ENCODE results near the gene FANCD2. TPM values are rescaled to one million over a fixed set of nuclear protein-coding genes. Genes with fewer than 3 reads are reported as not detected.
A peak's percentile ranks its signal among the peaks of the same experiment; 100 is the strongest.

FANCD2 gene
- total and polyA plus RNA-seq, 2 experiments from 2014 or later: 3.8 to 6.1 TPM

DNA sequence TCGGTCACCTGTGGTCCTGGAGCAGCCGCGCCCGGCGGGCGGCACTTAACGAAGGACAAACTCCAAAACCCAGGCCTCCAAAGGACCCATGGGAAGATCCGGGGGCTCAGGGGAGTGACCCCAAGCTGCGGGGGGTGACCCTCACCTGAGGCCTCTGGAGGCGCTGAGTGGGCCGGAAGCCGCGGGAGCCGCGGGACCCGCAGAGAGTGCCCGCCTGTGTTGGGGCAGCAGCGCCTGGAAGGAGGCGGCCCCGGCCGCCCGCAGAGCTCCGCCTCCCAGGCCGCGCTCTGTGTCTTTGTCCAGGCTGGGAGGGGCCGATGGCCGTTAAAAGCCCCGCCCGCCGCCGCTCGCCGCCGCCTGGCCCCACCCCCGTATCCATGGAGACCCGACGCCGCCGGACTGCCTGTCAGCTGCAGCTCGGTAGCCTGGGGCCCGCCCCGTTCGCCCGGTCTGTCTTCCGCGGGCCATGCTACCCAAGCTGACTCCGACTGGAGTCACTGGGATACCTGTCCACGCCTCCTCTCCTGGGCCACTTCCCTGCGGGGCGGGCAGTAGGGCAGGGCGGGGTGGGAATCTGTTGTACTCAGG is 15.3 kb upstream of the FANCD2 start:
- peak overlapping the region; percentile 72 for H3K9ac ChIP-seq
- H3K4me2 ChIP-seq (ENCODE audit: unreplicated experiment): peak overlapping the region; percentile 90
- H3K9me3 ChIP-seq (ENCODE audit: low read depth): no peaks in the 10 kb centered on the region

DNA sequence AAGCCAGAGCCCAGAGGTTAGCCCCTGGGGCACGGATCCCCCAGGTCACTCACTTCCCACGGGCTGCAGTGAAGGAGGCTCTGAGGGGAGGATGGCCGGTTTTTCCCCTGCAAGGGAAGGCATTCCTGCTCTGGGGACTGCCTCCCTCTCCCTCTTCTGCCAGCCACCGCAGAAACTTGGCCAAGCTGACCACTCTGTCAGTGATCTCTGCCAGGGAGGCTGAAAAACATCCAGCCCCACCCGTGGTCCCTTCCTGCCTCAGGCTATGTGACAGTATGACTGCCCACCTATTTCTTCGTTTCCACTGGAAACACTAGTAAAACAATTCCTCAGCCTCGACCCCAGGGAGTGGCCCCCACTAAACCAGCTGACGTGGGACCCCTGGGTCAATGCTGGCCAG is 14.6 kb upstream of the FANCD2 start:
- Histone ChIP-seq H3K9ac (no peak overlapping the region), H3K4me2 (ENCODE audit: unreplicated experiment) (peak overlapping the region; percentile 42), H3F3A (ENCODE audit: insufficient read depth) (peaks cover 9% of the 10 kb centered on the region), H3K36me3 (ENCODE audit: low read depth) (no peaks in the 10 kb centered on the region), H3K27me3 (replicated peaks; ENCODE audit: insufficient read depth) (no peaks in the 10 kb centered on the region), H3K4me1 (ENCODE audit: insufficient read depth) (peaks cover 25% of the 10 kb centered on the region), H4K20me1 (ENCODE audit: insufficient read depth) (no peaks in the 10 kb centered on the region), H2AFZ (no peak overlapping the region), H3K9me3 (ENCODE audit: low read depth) (no peaks in the 10 kb centered on the region), H3K27ac (no peak overlapping the region), H3K79me2 (ENCODE audit: insufficient read depth) (no peaks in the 10 kb centered on the region), H3K9me2 (ENCODE audit: insufficient read depth) (no peaks in the 10 kb centered on the region), H3K4me3 (peak overlapping the region; percentile 76; the same call in 1 of the 2 replicates)
- 29 to 36% methylated on average over 8 of the region's 8 CpGs for WGBS, 2 experiments (ENCODE audit: low coverage in 1 of 2, low lambda C conversion rate in 2 of 2, missing lambda C conversion rate in 2 of 2)
- TF ChIP-seq EZH2 (IDR thresholded peaks at IDR 0.05; ENCODE audit: insufficient read depth, poor library complexity, severe bottlenecking): no peak
- no peak for TF ChIP-seq EZH2phosphoT487 (IDR thresholded peaks at IDR 0.05; ENCODE audit: insufficient read depth, low read depth)
- in situ Hi-C loops (cut with MboI): no loop called here
- peak; percentile 47 for DNase-seq

More for the DNA sequence above, 15.3 kb upstream of the FANCD2 start:
- Histone ChIP-seq H3K4me3 (peak overlapping the region; percentile 76), H4K20me1 (ENCODE audit: insufficient read depth) (no peaks in the 10 kb centered on the region), H3K79me2 (ENCODE audit: insufficient read depth) (no peaks in the 10 kb centered on the region), H3K27me3 (replicated peaks; ENCODE audit: insufficient read depth) (no peaks in the 10 kb centered on the region), H3K9me2 (ENCODE audit: insufficient read depth) (no peaks in the 10 kb centered on the region), H2AFZ (peak overlapping the region; percentile 83), H3K4me1 (ENCODE audit: insufficient read depth) (peaks cover 22% of the 10 kb centered on the region), H3F3A (ENCODE audit: insufficient read depth) (peaks cover 5% of the 10 kb centered on the region), H3K36me3 (ENCODE audit: low read depth) (no peaks in the 10 kb centered on the region), H3K27ac (no peak overlapping the region)
- TF ChIP-seq EZH2 (IDR thresholded peaks at IDR 0.05; ENCODE audit: insufficient read depth, poor library complexity, severe bottlenecking) (no peak), EZH2phosphoT487 (IDR thresholded peaks at IDR 0.05; ENCODE audit: insufficient read depth, low read depth) (no peak)
- in situ Hi-C loops (cut with MboI): no loop called here
- peak; percentile 97 for DNase-seq
- 1 to 3% methylated on average over 21 to 39 of the region's 51 CpGs for WGBS, 2 experiments (ENCODE audit: low coverage in 1 of 2, low lambda C conversion rate in 2 of 2, missing lambda C conversion rate in 2 of 2)

DNA sequence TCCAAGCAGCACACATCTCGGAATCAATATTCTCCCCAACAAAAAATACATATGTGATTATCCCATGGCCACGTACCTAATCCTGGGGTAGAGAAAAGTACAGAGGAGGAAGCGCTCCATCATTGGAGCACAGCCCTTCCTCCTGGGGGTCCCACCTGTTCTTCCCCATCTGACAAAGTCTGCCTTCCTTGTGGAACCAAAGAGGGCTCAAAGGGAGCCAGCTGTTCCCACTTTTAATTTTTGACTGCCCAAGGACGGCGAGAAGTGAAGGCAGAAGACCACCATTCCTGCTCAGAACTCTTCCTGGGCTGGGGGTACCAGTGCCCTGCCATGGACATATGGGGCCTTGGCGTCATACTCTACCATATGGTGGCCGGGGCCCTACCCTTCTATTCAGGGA is 14.1 kb upstream of the FANCD2 start:
- Histone ChIP-seq H3K9me3 (ENCODE audit: low read depth) (no peaks in the 10 kb centered on the region), H2AFZ (no peak overlapping the region), H3K79me2 (ENCODE audit: insufficient read depth) (no peaks in the 10 kb centered on the region), H3F3A (ENCODE audit: insufficient read depth) (peaks cover 9% of the 10 kb centered on the region), H4K20me1 (ENCODE audit: insufficient read depth) (no peaks in the 10 kb centered on the region), H3K27me3 (replicated peaks; ENCODE audit: insufficient read depth) (no peaks in the 10 kb centered on the region), H3K9ac (no peak overlapping the region), H3K36me3 (ENCODE audit: low read depth) (no peaks in the 10 kb centered on the region), H3K27ac (no peak overlapping the region), H3K4me2 (ENCODE audit: unreplicated experiment) (no peak overlapping the region), H3K9me2 (ENCODE audit: insufficient read depth) (no peaks in the 10 kb centered on the region), H3K4me3 (no peak overlapping the region), H3K4me1 (ENCODE audit: insufficient read depth) (peaks cover 25% of the 10 kb centered on the region)
- DNase-seq: no peak
- in situ Hi-C loops (cut with MboI): no loop called here
- TF ChIP-seq EZH2phosphoT487 (IDR thresholded peaks at IDR 0.05; ENCODE audit: insufficient read depth, low read depth): no peak
- no peak for TF ChIP-seq EZH2 (IDR thresholded peaks at IDR 0.05; ENCODE audit: insufficient read depth, poor library complexity, severe bottlenecking)
- WGBS, 2 experiments (ENCODE audit: low coverage in 1 of 2, low lambda C conversion rate in 2 of 2, missing lambda C conversion rate in 2 of 2): 87 to 90% methylated on average over 7 of the region's 7 CpGs

DNA sequence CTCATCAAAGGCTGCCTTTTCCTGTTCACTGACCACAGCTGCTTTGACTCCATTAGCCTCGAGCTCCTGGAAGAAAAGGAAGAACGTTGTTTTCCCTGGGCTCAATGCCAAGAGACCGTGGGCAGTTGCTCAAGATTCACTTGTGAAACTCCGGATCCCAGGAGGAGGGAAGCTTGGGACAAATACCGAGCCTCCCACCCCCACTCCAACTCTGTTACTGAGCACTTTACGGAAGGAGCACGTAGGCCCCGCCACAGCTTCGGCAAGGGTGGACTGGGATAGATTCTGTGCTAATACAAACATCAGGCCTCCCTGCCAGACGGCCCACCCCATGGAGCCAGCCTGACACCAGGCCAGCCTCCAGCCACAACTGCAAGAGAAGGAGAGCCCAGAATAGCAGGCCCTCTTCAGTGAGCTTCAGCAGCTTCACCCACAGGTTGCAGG is 10.8 kb upstream of the FANCD2 start:
- 3 to 4% methylated on average over 10 of the region's 10 CpGs for WGBS, 2 experiments (ENCODE audit: low coverage in 1 of 2, low lambda C conversion rate in 2 of 2, missing lambda C conversion rate in 2 of 2)
- Histone ChIP-seq H3K27ac (peak overlapping the region; percentile 78), H2AFZ (peak overlapping the region; percentile 65), H3K27me3 (replicated peaks; ENCODE audit: insufficient read depth) (no peaks in the 10 kb centered on the region), H4K20me1 (ENCODE audit: insufficient read depth) (no peaks in the 10 kb centered on the region), H3K4me1 (ENCODE audit: insufficient read depth) (peaks cover 30% of the 10 kb centered on the region), H3K9ac (peak overlapping the region; percentile 60), H3K36me3 (ENCODE audit: low read depth) (no peaks in the 10 kb centered on the region), H3K4me2 (ENCODE audit: unreplicated experiment) (peak overlapping the region; percentile 73), H3K79me2 (ENCODE audit: insufficient read depth) (no peaks in the 10 kb centered on the region; the same call in none of the 2 replicates), H3K9me3 (ENCODE audit: low read depth) (no peaks in the 10 kb centered on the region), H3K4me3 (peak overlapping the region; percentile 15; the same call in 1 of the 2 replicates), H3K9me2 (ENCODE audit: insufficient read depth) (no peaks in the 10 kb centered on the region), H3F3A (ENCODE audit: insufficient read depth) (peaks cover 27% of the 10 kb centered on the region)
- DNase-seq: peak; percentile 86
- TF ChIP-seq EZH2 (IDR thresholded peaks at IDR 0.05; ENCODE audit: insufficient read depth, poor library complexity, severe bottlenecking) (no peak), EZH2phosphoT487 (IDR thresholded peaks at IDR 0.05; ENCODE audit: insufficient read depth, low read depth) (no peak)
- in situ Hi-C loops (cut with MboI): no loop called here

Measured in GM23248 (cell line).